ENCODE data around the gene TMUB1. TPM values are rescaled to one million over a fixed set of nuclear protein-coding genes. Genes with fewer than 3 reads are reported as not detected.

The TMUB1 gene
- total and polyA plus RNA-seq, 2 donors (not counting 3 experiments of a cell fraction or from before 2014, with no cell fraction given) = 41.3 to 45.3 TPM

- intact Hi-C loops (cut with micrococcal nuclease) (no loop called here), dilution Hi-C loops (cut with MboI; ENCODE audit: extremely low pct_ligation_motif_present, low sequenced_read_pairs) (no loop called here)
- peaks cover 0 to 17% of the 10 kb centered on the region in 2 experiments for H3K36me3 ChIP-seq (ENCODE audit: control insufficient read depth in 2 of 2, extremely low read depth in 1 of 2, insufficient read depth in 2 of 2, low read length in 2 of 2)
- no peaks in the 10 kb centered on the region for H3K9me3 ChIP-seq (replicated peaks; ENCODE audit: control insufficient read depth, insufficient read depth, low read length)
- no peak overlapping the region for H3K9ac ChIP-seq (replicated peaks; ENCODE audit: extremely low read depth, insufficient read depth, low read length)
- no peaks in the 10 kb centered on the region for H3K27me3 ChIP-seq (ENCODE audit: control insufficient read depth in 2 of 2, insufficient read depth in 2 of 2, low read length in 2 of 2)
- H3K4me3 ChIP-seq (replicated peaks in 1 of 3; ENCODE audit: insufficient read depth in 1 of 3, low read depth in 1 of 3, low read length in 3 of 3) = no peak overlapping the region
- H3K4me1 ChIP-seq (ENCODE audit: control insufficient read depth, extremely low read depth, insufficient read depth, low read length) = peaks cover 19% of the 10 kb centered on the region
- POLR2A ChIA-PET = no interaction called here
- FAIRE-seq (no peak), DNase-seq (ENCODE audit: low read depth, low spot score) (no peak)
- CTCF ChIA-PET = no interaction called here
- no peaks in the 10 kb centered on the region for H3K9me1 ChIP-seq (replicated peaks; ENCODE audit: control insufficient read depth, extremely low read depth, insufficient read depth, low read length)
- BruUV-seq (replicated peaks) = no TSS peak
- H3K27ac ChIP-seq (ENCODE audit: insufficient read depth, low read depth, low read length) = no peak overlapping the region
- no peaks in the 10 kb centered on the region for H3K79me2 ChIP-seq (ENCODE audit: control insufficient read depth, insufficient read depth, low read length)
- TF ChIP-seq JUN (IDR thresholded peaks at IDR 0.05; ENCODE audit: borderline replicate concordance, insufficient read depth, insufficient read length, low read depth) (no peak), MYC (IDR thresholded peaks at IDR 0.05; ENCODE audit: low read depth, low read length) (no peak), GATA2 (IDR thresholded peaks at IDR 0.05; ENCODE audit: insufficient read depth, insufficient read length, low read depth, low read length) (no peak), POLR2AphosphoS5 (IDR thresholded peaks at IDR 0.05; ENCODE audit: insufficient read depth, low read depth, low read length) (no peak), EZH2 (IDR thresholded peaks at IDR 0.05; ENCODE audit: borderline replicate concordance, low read depth, low read length, severe bottlenecking) (no peak), POLR2A (IDR thresholded peaks at IDR 0.05; ENCODE audit: low read depth, low read length) (no peak), FOS (IDR thresholded peaks at IDR 0.05; ENCODE audit: borderline replicate concordance, insufficient read depth, low read length) (no peak)
- TF ChIP-seq, protein P1, sequence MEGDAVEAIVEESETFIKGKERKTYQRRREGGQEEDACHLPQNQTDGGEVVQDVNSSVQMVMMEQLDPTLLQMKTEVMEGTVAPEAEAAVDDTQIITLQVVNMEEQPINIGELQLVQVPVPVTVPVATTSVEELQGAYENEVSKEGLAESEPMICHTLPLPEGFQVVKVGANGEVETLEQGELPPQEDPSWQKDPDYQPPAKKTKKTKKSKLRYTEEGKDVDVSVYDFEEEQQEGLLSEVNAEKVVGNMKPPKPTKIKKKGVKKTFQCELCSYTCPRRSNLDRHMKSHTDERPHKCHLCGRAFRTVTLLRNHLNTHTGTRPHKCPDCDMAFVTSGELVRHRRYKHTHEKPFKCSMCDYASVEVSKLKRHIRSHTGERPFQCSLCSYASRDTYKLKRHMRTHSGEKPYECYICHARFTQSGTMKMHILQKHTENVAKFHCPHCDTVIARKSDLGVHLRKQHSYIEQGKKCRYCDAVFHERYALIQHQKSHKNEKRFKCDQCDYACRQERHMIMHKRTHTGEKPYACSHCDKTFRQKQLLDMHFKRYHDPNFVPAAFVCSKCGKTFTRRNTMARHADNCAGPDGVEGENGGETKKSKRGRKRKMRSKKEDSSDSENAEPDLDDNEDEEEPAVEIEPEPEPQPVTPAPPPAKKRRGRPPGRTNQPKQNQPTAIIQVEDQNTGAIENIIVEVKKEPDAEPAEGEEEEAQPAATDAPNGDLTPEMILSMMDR (IDR thresholded peaks at IDR 0.05; ENCODE audit: extremely low read depth in 1 of 2, insufficient read depth in 1 of 2, low read depth in 1 of 2, low read length in 2 of 2) = no peak
- TF ChIP-seq, protein P2, sequence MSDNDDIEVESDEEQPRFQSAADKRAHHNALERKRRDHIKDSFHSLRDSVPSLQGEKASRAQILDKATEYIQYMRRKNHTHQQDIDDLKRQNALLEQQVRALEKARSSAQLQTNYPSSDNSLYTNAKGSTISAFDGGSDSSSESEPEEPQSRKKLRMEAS (IDR thresholded peaks at IDR 0.05; ENCODE audit: insufficient read depth, insufficient read length) = no peak
- no peaks in the 10 kb centered on the region for H4K20me1 ChIP-seq (replicated peaks; ENCODE audit: control insufficient read depth, extremely low read depth, insufficient read depth, low read length)
- H2AFZ ChIP-seq (ENCODE audit: low read depth, low read length) = no peak overlapping the region
- H3K4me2 ChIP-seq (ENCODE audit: insufficient read depth, low read length) = no peak overlapping the region
Measured at GRCh38 chr7:151035026-151035717, 48.1 kb downstream of the TMUB1 start.

Measured in endothelial cell of umbilical vein (primary cell).